NCI-H748 (cell line): ENCODE measurements around the gene ZIC2.
A peak's percentile ranks its signal among the peaks of the same experiment; 100 is the strongest.

Source experiments
- DNase-seq: peaks from one replicate; lab custom pipeline; 2025; ENCODE audit not compliant: unreplicated experiment; lab: John Stamatoyannopoulos, UW

The ZIC2 gene

DNA sequence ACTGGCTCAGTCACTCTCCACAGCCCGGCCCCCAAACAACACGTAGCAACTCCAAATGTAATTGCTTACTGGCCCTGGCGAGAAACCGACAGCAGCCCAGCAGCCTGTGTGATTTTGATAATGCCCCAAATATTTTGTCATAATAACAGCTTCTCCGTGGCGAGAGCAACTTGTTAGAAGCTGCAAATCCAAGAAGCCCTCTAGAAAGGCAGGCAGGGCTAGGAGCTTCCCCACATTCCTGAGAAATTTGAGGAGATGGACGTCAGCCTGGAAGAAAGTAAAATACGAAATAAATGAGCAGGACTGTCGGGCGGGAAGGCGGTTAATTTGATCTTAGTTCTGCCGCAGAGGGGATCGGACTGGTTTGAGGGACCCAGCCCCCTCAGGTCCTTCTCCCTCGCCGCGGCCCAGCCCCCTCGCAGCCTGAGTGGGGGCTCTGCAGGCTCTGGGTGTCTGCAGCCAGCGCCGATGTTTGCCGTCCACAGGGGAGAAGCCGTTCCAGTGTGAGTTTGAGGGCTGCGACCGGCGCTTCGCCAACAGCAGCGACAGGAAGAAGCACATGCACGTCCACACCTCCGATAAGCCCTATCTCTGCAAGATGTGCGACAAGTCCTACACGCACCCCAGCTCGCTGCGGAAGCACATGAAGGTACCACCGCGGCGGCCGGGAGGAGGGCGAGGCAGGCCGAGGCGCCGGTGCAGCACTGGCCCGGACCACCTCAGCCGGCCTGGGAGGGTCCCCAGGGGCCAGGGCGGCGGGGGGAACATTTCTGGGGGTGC is 3.1 kb downstream of the ZIC2 start:
- peak; percentile 79 for DNase-seq

GRCh38 chr13:99985241-99985874 is 3.8 kb downstream of the ZIC2 start:
- peak; percentile 62 for DNase-seq

DNA sequence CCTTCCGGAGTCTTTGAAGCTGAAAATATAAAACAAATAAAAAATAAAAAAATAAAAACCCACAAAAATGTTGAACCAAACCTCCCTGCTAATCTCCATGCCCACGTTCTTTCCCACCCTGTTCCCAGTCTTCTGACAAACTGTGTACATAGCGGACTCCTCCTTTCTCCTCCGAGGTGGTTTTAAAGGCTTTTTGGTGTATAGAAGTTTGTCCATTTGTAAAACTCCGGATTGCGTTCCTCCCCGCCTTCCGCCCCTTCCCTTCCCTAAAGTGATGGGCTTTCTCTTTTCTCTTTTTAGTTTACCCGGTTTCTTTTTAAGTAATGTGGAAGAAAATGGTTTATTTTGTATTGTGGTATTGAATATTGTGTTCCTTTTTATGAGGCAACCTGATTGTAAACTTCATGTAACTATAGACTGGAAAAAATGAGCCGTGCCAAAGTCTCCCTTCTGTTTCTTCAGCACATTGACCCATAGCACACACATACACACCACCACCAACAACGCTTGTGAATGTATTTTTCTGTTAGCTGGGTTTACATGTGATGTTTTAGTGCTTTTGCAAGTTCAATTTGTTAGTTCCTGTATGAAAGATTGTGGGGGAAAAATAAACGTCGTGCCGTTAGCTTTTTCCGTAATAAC is 4.4 kb downstream of the ZIC2 start:
- peak; percentile 53 for DNase-seq

DNA sequence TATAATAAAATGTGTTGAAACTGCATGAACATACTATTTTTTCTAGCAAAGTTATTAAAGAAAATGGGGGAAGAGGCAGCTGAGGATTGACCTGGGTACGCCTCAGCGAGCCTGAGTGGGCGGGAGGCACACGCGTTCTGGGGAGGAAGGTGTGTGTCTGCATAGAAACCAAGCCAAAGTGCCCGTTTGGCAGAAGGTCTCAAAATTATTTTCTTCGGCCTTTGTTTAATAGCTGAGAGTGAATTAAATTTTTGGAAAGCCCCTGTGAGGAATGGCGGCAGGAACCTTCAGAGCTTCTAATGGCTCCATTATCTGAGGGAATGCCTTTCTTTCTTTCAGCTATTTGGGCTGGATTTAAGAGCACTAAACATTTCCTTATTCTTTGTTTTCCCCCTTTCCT is 5.2 kb downstream of the ZIC2 start:
- peak; percentile 66 for DNase-seq

DNA sequence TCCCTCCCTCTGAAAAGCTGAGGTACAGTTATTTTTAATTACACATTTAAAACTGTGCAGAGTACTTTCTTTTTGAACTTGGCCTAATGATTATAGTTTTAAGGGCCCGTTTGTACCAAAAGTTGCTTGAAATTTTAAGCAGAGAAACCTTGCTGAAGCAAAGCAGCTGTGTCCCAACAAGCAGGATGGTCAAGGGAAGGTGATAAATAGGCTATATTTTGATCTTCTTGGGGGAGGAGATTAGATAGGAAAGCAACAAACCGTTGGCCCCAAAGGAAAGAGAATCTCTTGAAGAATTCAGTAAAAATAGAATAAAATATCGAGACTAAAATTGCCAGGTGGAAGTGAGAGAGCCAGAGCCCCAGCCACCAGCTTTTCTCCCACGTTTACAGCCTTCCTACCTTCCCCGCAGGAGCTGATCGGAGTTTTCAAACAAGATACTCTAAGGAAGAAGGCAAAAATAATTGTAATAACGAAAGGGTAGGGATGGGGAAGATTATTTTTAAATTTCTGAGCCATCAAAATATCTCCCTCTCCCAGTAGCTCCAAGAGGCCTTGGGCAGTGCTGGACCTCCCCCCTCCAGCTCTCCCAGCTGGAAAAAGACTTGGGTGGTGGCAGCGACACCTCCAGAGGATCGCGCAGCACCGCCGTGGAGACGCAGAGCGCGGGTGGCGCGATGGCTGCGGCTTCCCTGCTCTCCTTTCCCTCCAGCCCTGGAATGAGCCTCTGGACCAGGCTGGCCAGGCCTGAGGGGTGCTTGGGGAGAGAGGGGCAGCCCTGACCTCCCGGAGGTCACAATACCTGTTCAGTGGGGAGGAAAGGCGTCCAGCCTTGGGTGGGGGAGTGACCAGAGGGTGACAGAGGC is 5.8 kb downstream of the ZIC2 start:
- DNase-seq = no peak

DNA sequence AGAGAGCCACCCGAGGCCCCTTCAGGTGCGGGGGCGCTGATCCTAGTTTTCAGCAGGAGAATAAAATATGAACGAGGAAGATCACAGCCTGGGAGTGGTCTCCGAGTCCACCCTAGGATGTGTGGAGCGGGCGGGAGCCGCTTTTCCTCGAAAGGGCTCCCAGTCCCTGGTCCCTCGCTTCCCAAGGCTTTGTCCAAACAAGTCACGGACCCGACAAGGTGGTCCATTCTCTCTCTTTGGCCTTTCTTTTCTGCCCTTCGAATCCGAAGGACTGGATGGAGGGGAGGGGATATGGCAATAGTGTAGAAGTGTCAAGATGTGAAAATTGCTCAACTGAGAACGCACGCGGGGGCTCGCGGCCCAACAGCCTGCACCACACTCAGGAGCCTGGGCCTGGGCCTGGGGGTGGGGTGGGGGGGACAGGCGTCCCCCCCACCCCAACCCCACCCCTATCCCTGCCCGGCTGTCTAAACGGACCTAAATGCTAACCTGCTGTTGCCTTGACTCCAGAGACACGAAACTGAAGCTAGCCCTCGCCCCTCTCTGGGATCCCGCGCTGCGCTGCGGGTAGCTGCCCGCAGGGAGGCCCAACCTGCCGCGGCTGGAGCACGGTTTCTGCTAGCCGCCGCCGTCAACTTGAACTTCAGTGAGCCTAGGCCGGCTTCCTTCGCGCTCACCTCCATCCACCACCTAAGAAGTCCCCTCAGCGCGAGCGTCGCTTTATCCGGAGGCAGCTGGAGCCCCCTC is 7.1 kb downstream of the ZIC2 start:
- no peak for DNase-seq

- no peak for DNase-seq
Measured at GRCh38 chr13:99989276-99990125, 7.9 kb downstream of the ZIC2 start.

GRCh38 chr13:99990126-99990977 is 8.8 kb downstream of the ZIC2 start:
- DNase-seq = no peak

- DNase-seq = no peak
Measured at GRCh38 chr13:99991013-99991827, 9.6 kb downstream of the ZIC2 start.

- DNase-seq = no peak
Measured at GRCh38 chr13:99991828-99992775, 10.5 kb downstream of the ZIC2 start.

GRCh38 chr13:99992949-99993351 is 11.4 kb downstream of the ZIC2 start:
- DNase-seq = no peak

DNA sequence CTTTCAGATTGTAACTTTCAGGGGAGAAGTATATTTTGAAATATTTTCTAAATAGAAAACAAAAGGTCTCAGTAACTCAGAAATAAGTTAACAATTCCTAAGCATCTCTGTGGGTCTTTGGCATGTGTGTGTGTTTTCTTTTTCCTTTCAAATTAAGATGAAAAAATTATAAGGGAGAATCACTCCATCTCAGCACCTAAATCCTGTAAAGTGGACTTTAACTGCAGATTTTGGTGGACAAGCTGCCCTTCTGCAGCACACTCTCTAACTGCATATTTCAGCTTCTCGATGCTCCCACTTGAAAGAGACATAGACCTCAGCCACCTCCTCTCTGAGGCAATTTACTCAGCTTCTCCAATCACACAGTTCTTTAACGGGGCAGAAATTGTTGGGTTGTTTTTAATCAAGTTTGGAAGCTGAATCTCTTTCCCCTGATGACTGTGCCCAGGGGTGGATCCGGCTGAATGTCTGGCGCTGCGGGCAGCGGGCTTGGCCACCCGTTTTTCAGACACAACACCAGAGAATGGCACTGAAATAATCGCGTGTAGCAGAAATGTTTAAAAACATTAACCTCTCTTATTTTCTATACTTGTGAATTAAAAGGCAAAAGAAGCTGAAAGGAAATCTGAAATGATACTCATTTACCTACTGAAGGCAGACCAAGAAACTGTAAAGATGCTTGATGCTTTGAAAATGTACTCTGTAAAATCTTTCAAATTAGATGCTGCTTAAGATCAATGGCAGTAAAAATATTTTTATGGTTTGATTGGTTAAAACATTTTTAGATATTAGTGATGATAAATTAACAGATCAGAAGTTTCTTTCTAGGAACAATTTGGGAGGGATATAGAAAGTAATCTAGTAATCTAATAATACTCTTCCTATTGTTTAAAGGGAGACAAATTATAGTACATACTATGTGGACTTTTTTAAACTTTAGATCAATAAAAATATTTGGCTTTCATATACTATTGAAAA is 12.4 kb downstream of the ZIC2 start:
- DNase-seq = peak; percentile 55

DNA sequence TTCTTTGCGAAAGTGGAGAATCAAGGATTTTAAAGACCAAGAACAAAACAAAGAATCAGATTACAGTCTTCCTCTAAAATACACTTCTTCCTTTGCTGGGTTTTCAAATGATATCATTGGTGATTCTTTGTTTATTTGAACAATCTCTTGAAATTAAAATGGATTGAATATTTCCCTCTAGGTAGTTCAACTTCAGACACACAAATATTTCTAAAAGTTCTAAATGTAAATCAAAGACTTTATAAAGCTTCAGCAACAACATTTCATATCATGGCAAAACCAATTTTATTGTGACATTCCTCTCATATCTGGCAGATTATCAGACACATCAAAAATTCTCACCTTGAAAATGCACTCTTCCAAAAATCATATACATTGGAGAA is 13.0 kb downstream of the ZIC2 start:
- no peak for DNase-seq

DNA sequence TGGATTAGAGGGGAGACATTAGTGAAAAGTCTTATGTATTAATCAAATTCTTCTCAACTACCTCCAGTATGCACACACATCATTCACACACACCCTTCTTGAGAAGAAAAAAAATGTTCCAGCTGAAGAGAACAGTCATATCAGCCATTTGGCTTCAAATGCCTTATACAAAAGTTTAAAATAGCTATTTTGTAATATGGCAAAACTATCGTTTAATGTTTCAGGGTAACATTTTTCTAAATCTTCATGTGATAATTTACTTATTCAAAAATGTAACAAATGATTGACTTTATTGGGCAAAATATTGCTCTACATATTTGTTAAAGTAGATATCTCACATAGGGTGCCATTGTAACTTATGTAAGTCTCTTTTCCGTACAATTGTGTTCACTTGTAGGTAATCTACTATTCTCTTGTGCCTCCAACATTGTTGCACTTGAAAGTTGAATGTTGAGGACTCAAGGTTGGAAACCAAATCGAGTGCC is 13.6 kb downstream of the ZIC2 start:
- no peak for DNase-seq

- peak; percentile 85 for DNase-seq
Measured at GRCh38 chr13:99995589-99996380, 14.2 kb downstream of the ZIC2 start.
